HCT116 (cell line): Measurements from ENCODE around the gene EIF2B5. TPM values are rescaled to one million over a fixed set of nuclear protein-coding genes. Genes with fewer than 3 reads are reported as not detected.

Experiments
- ATAC-seq: fragments of 200-7000 bp; cut with Tn5 transposase; 2 replicates; pipeline ENCODE4 v1.9.1; 2020; ENCODE audit warnings: mild to moderate bottlenecking, moderate library complexity
- BruUV-seq: library from RNA; stranded (reverse); fragments of 400-500 nt; replicated peaks from 2 replicates; lab custom pipeline; 2021; lab: Mats Ljungman, UMichigan
- CTCF ChIA-PET: fragments of 300-600 bp; sonication (Branson Sonifier 250); formaldehyde crosslinking; loops from one replicate; lab custom pipeline; 2021; ENCODE audit warnings: antibody characterized with exemption; lab: Charles Lee
- POLR2A ChIA-PET: fragments of 300-600, 350-600 bp; sonication (Branson Sonifier 250); formaldehyde crosslinking; loops from one replicate; lab custom pipeline; 2021; ENCODE audit warnings: antibody characterized with exemption; lab: Charles Lee
- RAD21 ChIA-PET, 2 experiments: fragments of 300-600 bp; sonication (Branson Sonifier 250); formaldehyde crosslinking; loops; one replicate each; lab custom pipeline; 2023; ENCODE audit warnings: low total read pairs in 2 of 2; ENCODE audit not compliant: uncharacterized antibody in 2 of 2, unreplicated experiment in 2 of 2, low non-redundant PET in 1 of 2; lab: Charles Lee
- DNase-seq: peaks from one replicate; pipeline ENCODE4 v3.0.0-alpha.2; 2010; ENCODE audit warnings: low read depth, low spot score
- H2AFZ ChIP-seq: fragments of 200-600 bp; shearing (Covaris generic), sonication (generic); 2 replicates; pipeline ENCODE4 v1.6.1; 2017; ENCODE audit warnings: low read depth, mixed run types, mixed read lengths, antibody characterized with exemption, low read length; ENCODE audit not compliant: poor library complexity, severe bottlenecking
- H3K27ac ChIP-seq: 2 replicates; pipeline ENCODE4 v1.5.1; 2012; ENCODE audit warnings: low read depth, low read length
- H3K27me3 ChIP-seq: fragments of 200-600 bp; sonication (generic); 2 replicates; pipeline ENCODE4 v1.6.1; 2016; ENCODE audit warnings: mixed run types, low read length, mixed read lengths; ENCODE audit not compliant: insufficient read depth
- H3K36me3 ChIP-seq, 2 experiments: fragments of 200-500 bp in 1 of 2; fragments of 200-600 bp in 1 of 2; sonication (Bioruptor generic) in 1 of 2; sonication (generic) in 1 of 2; 2 replicates each; pipeline versions ENCODE4 v1.5.1 to v1.6.1; 2014 to 2016; ENCODE audit warnings: low read length in 2 of 2, inconsistent platforms in 1 of 2, mixed read lengths in 1 of 2, mixed run types in 1 of 2; ENCODE audit not compliant: insufficient read depth in 2 of 2, control insufficient read depth in 1 of 2
- H3K4me1 ChIP-seq, 2 experiments: fragments of 200-600 bp in 1 of 2; sonication (generic) in 1 of 2; 2 replicates each; pipeline versions ENCODE4 v1.5.1 to v1.6.1; 2012 to 2017; ENCODE audit warnings: low read length in 2 of 2, inconsistent platforms in 1 of 2, mild to moderate bottlenecking in 1 of 2, mixed read lengths in 1 of 2, mixed run types in 1 of 2, moderate library complexity in 1 of 2; ENCODE audit not compliant: insufficient read depth in 2 of 2, control insufficient read depth in 1 of 2
- H3K4me2 ChIP-seq: fragments of 200-600 bp; sonication (generic); 2 replicates; pipeline ENCODE4 v1.6.1; 2017; ENCODE audit warnings: mixed run types, low read length, mixed read lengths
- H3K4me3 ChIP-seq, 2 experiments: fragments of 200-600 bp in 1 of 2; sonication (generic) in 1 of 2; replicated peaks in 1 of 2; 2 replicates each; pipeline ENCODE4 v1.5.1; 2011 to 2016; ENCODE audit warnings: low read length in 2 of 2, control low read depth in 1 of 2, low read depth in 1 of 2, mild to moderate bottlenecking in 1 of 2, mixed read lengths in 1 of 2, mixed run types in 1 of 2
- H3K79me2 ChIP-seq: fragments of 200-600 bp; sonication (generic); 2 replicates; pipeline ENCODE4 v1.6.1; 2017; ENCODE audit warnings: mild to moderate bottlenecking, mixed run types, low read length, moderate library complexity, mixed read lengths; ENCODE audit not compliant: insufficient read depth
- H3K9ac ChIP-seq: fragments of 200-600 bp; sonication (generic); 2 replicates; pipeline ENCODE4 v1.6.1; 2016; ENCODE audit warnings: low read length, mixed read lengths
- H3K9me2 ChIP-seq: fragments of 200-600 bp; sonication (generic), shearing (Covaris generic); 2 replicates; pipeline ENCODE4 v1.6.1; 2017; ENCODE audit warnings: mixed run types, mild to moderate bottlenecking, moderate library complexity; ENCODE audit not compliant: insufficient read depth
- H3K9me3 ChIP-seq, 2 experiments: fragments of 200-500 bp in 1 of 2; fragments of 200-600 bp in 1 of 2; sonication (Bioruptor generic) in 1 of 2; sonication (generic) in 1 of 2; 2 replicates each; pipeline ENCODE4 v1.6.1; 2014 to 2017; ENCODE audit warnings: low read length in 2 of 2, mixed read lengths in 2 of 2, inconsistent platforms in 1 of 2, low read depth in 1 of 2, mild to moderate bottlenecking in 1 of 2, mixed run types in 1 of 2, moderate library complexity in 1 of 2; ENCODE audit not compliant: control insufficient read depth in 1 of 2, insufficient read depth in 1 of 2
- H4K20me1 ChIP-seq: fragments of 200-600 bp; sonication (generic), shearing (Covaris generic); 2 replicates; pipeline ENCODE4 v1.6.1; 2017; ENCODE audit warnings: mixed run types, mild to moderate bottlenecking, moderate library complexity; ENCODE audit not compliant: insufficient read depth
- CEBPB ChIP-seq: IDR thresholded peaks from 2 replicates; pipeline ENCODE4 v1.6.1; 2012; ENCODE audit warnings: low read depth
- MAX ChIP-seq: IDR thresholded peaks from 2 replicates; pipeline ENCODE4 v1.6.1; 2012
- POLR2A ChIP-seq: IDR thresholded peaks from 2 replicates; pipeline ENCODE4 v1.7.0; 2011; ENCODE audit warnings: borderline replicate concordance; ENCODE audit not compliant: insufficient read depth, insufficient read length; ENCODE audit errors: extremely low read depth
- POLR2AphosphoS5 ChIP-seq: IDR thresholded peaks from 2 replicates; pipeline ENCODE4 v1.6.1; 2011; ENCODE audit warnings: mild to moderate bottlenecking, low read depth, low read length, moderate library complexity
- SP1 ChIP-seq: IDR thresholded peaks from 2 replicates; pipeline ENCODE4 v1.6.1; 2012; ENCODE audit warnings: low read depth
- SRF ChIP-seq: IDR thresholded peaks from 2 replicates; pipeline ENCODE4 v1.6.1; 2012; ENCODE audit warnings: low read depth
- ZBTB33 ChIP-seq: IDR thresholded peaks from 2 replicates; pipeline ENCODE4 v1.6.1; 2011; ENCODE audit warnings: mild to moderate bottlenecking, low read length, moderate library complexity; ENCODE audit not compliant: insufficient replicate concordance; ENCODE audit errors: extremely low read depth
- ZNF274 ChIP-seq: fragments of 200-500 bp; sonication (Bioruptor generic); IDR thresholded peaks from 2 replicates; pipeline ENCODE4 v1.6.1; 2014; ENCODE audit warnings: mild to moderate bottlenecking, low read depth, low read length, inconsistent platforms
- intact Hi-C: fragments of 100-400 bp; cut with micrococcal nuclease; formaldehyde crosslinking; loops from 2 replicates; pipeline ENCODE4 v1.10.0; 2022
- total RNA-seq: library from RNA; stranded (reverse); gene quantifications from one replicate; pipeline ENCODE4 v1.2.1, GENCODE V29; 2021; ENCODE audit not compliant: unreplicated experiment
- TF ChIP-seq, protein P1 (sequence below), 3 experiments: fragments of 200-600 bp in 1 of 3; sonication (generic) in 1 of 3; IDR thresholded peaks in 2 of 3; conservative IDR thresholded peaks in 1 of 3; 2 replicates each; pipeline ENCODE4 v1.5.1; 2012 to 2017; ENCODE audit warnings: low read depth in 2 of 3, low read length in 2 of 3, antibody characterized with exemption in 1 of 3, borderline replicate concordance in 1 of 3, control low read depth in 1 of 3, mild to moderate bottlenecking in 1 of 3, mixed read lengths in 1 of 3, mixed run types in 1 of 3, moderate library complexity in 1 of 3; ENCODE audit not compliant: insufficient read depth in 1 of 3
- TF ChIP-seq, protein P2 (sequence below): IDR thresholded peaks from 2 replicates; pipeline ENCODE4 v1.6.1; 2012

EIF2B5 gene
- total RNA-seq, 1 experiment from 2014 or later: 50.3 TPM

- H4K20me1 ChIP-seq: no peaks in the 10 kb centered on the region
- TF ChIP-seq SP1 (no peak), ZBTB33 (no peak), SRF (no peak), MAX (no peak), POLR2AphosphoS5 (no peak), CEBPB (no peak), POLR2A (no peak), ZNF274 (no peak)
- TF ChIP-seq, protein P1, sequence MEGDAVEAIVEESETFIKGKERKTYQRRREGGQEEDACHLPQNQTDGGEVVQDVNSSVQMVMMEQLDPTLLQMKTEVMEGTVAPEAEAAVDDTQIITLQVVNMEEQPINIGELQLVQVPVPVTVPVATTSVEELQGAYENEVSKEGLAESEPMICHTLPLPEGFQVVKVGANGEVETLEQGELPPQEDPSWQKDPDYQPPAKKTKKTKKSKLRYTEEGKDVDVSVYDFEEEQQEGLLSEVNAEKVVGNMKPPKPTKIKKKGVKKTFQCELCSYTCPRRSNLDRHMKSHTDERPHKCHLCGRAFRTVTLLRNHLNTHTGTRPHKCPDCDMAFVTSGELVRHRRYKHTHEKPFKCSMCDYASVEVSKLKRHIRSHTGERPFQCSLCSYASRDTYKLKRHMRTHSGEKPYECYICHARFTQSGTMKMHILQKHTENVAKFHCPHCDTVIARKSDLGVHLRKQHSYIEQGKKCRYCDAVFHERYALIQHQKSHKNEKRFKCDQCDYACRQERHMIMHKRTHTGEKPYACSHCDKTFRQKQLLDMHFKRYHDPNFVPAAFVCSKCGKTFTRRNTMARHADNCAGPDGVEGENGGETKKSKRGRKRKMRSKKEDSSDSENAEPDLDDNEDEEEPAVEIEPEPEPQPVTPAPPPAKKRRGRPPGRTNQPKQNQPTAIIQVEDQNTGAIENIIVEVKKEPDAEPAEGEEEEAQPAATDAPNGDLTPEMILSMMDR (IDR thresholded peaks at IDR 0.05 in 2 of 3, conservative IDR thresholded peaks at IDR 0.05 in 1 of 3; ENCODE audit: borderline replicate concordance in 1 of 3, insufficient read depth in 1 of 3, low read depth in 2 of 3, low read length in 2 of 3): no peak
- TF ChIP-seq, protein P2, sequence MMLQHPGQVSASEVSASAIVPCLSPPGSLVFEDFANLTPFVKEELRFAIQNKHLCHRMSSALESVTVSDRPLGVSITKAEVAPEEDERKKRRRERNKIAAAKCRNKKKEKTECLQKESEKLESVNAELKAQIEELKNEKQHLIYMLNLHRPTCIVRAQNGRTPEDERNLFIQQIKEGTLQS: no peak
- intact Hi-C loops: no loop called here
- no peaks in the 10 kb centered on the region for H3K9me3 ChIP-seq
- H3K27ac ChIP-seq: no peak overlapping the region
- H3K4me2 ChIP-seq: no peak overlapping the region
- no peaks in the 10 kb centered on the region for H3K27me3 ChIP-seq
- no peak overlapping the region for H3K4me3 ChIP-seq
- no peak overlapping the region for H3K9ac ChIP-seq
- no peaks in the 10 kb centered on the region for H3K79me2 ChIP-seq
- H2AFZ ChIP-seq: no peak overlapping the region
- ChIA-PET CTCF (no interaction called here), RAD21 (no interaction called here), POLR2A (no interaction called here)
- no peak for DNase-seq
- H3K4me1 ChIP-seq: peaks cover 0 to 17% of the 10 kb centered on the region in 2 experiments; a peak in 1 of 4 replicates
- H3K9me2 ChIP-seq: no peaks in the 10 kb centered on the region
- BruUV-seq: no TSS peak
- no peak for ATAC-seq
- H3K36me3 ChIP-seq: peaks cover 11 to 20% of the 10 kb centered on the region in 2 experiments; a peak in 3 of 4 replicates
These were observed 12.9 kb downstream of the EIF2B5 start for GRCh38 chr3:184148076-184148475.
